Activated naive CD4-positive, alpha-beta T cell treated with anti-CD3 and anti-CD28 coated beads, Interleukin-2, amount 50 U/mL, for 24 hours (primary cell): ENCODE measurements around the gene PTPRO.

Source experiments
- H3K27ac Mint-ChIP-seq: one replicate; pipeline ENCODE4 v1.8.0; 2021; ENCODE audit warnings: mild to moderate bottlenecking, mixed read lengths
- H3K27me3 Mint-ChIP-seq: one replicate; pipeline ENCODE4 v1.8.0; 2021; ENCODE audit warnings: mixed read lengths
- H3K36me3 Mint-ChIP-seq: one replicate; pipeline ENCODE4 v1.8.0; 2021; ENCODE audit warnings: mixed read lengths
- H3K4me1 Mint-ChIP-seq: one replicate; pipeline ENCODE4 v1.8.0; 2021; ENCODE audit warnings: mixed read lengths
- H3K4me3 Mint-ChIP-seq: one replicate; pipeline ENCODE4 v1.8.0; 2021; ENCODE audit warnings: mild to moderate bottlenecking, mixed read lengths
- H3K9me3 Mint-ChIP-seq: one replicate; pipeline ENCODE4 v1.8.0; 2021; ENCODE audit warnings: mixed read lengths

The PTPRO gene

DNA sequence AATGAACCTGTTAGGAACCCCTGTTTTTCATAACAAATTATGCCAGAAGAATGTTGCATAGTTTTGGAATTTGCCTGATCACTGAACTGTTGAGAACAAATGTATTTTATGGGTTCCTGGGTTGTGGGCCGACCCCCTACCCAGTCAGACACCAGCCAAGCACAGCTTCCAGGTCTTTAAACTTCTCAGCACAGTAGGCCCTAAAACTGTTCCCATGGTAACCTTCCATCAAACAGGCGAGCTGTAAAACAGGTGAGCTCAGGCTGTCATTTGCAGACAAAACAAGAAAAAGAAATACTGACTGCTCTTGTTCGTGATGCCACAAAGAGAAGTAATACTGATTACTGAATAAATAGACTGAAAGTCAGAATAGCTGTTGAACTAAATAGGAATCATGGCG lies 147.0 kb downstream of the PTPRO start:
- Mint-ChIP-seq H3K9me3 (no peaks in the 10 kb centered on the region), H3K27ac (no peak overlapping the region), H3K36me3 (no peaks in the 10 kb centered on the region), H3K4me1 (no peaks in the 10 kb centered on the region), H3K4me3 (no peak overlapping the region), H3K27me3 (peaks cover 10% of the 10 kb centered on the region)

DNA sequence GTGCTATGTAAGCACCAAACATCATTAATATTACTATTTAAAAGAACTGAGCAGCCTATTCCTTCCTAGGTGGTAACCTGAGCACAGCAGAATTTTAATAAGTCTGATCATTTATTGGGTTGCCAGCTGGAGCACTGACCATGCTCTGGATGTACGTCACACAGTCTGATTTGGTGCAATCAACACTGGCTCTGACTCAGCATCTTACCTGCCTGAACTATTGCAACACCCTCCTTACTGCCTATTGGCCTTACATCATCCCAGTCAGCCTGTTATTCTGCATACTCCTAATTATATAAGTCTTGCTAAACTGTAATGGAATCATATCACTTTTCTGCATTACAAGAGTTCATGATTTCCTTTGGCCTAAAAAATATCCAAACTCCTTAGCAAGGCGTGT lies 149.7 kb downstream of the PTPRO start:
- H3K27me3 Mint-ChIP-seq, result peaks cover 4% of the 10 kb centered on the region
- no peak overlapping the region for H3K27ac Mint-ChIP-seq
- H3K9me3 Mint-ChIP-seq, result no peaks in the 10 kb centered on the region
- H3K36me3 Mint-ChIP-seq, result no peaks in the 10 kb centered on the region
- no peaks in the 10 kb centered on the region for H3K4me1 Mint-ChIP-seq
- no peak overlapping the region for H3K4me3 Mint-ChIP-seq

DNA sequence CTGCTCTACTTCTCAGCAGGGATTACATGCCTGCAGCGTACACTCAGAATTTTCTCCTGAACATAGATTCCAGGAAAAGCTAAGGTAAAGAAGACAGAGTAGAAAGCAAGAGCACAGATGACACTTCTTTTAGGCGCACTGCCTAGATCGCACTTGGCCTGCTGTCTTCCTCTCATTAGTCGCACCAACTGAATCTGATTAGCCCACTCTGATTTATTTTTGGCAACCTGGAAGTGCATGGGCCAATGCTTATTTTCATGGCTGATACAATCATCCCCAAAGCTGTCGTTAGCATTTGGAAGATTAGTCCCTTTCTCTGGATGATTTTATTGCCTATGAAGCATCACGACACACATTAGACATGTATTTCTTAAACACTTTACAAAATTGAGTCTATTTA lies 152.5 kb downstream of the PTPRO start:
- no peaks in the 10 kb centered on the region for H3K9me3 Mint-ChIP-seq
- H3K27ac Mint-ChIP-seq, result no peak overlapping the region
- no peak overlapping the region for H3K4me3 Mint-ChIP-seq
- H3K4me1 Mint-ChIP-seq, result no peaks in the 10 kb centered on the region
- peaks cover 2% of the 10 kb centered on the region for H3K27me3 Mint-ChIP-seq
- H3K36me3 Mint-ChIP-seq, result no peaks in the 10 kb centered on the region

DNA sequence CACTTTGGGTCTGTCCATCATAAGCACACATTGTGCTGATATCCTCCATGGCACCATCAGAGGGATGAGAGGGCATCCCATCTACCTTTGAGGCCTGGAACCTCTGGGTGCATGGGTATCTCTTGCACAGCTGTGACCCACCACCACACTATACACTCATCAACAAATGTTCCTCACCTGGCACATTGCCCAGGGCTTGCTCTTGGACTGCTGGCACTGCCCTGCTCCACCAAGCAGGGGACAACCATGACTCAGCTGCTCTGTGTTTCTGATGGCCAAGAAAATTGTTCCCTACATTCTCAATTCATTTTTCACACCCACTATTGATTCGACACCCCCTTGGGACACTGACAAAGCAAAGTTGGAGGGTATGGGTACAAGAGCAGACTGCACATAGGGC lies 155.5 kb downstream of the PTPRO start:
- no peaks in the 10 kb centered on the region for H3K36me3 Mint-ChIP-seq
- no peaks in the 10 kb centered on the region for H3K9me3 Mint-ChIP-seq
- H3K4me1 Mint-ChIP-seq, result no peaks in the 10 kb centered on the region
- H3K27ac Mint-ChIP-seq, result no peak overlapping the region
- peaks cover 4% of the 10 kb centered on the region for H3K27me3 Mint-ChIP-seq
- no peak overlapping the region for H3K4me3 Mint-ChIP-seq

DNA sequence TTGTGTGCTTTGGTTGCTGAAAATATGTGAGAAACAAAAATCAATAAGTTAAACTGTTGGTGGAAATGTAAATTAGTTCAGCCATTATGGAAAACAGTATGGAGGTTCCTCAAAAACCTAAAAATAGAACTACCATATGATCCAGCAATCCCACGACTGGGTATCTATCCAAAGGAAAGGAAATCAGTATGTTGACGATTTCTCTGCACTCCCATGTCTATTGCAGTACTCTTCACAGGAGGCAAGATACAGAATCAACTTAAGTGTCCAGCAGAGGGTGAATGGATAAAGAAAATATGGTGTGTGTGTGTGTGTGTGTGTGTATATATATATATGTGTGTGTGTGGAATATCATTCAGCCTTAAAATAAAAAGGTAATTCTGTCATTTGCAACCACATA lies 159.5 kb downstream of the PTPRO start:
- Mint-ChIP-seq H3K27me3 (peaks cover 4% of the 10 kb centered on the region), H3K27ac (no peak overlapping the region), H3K4me3 (no peak overlapping the region), H3K4me1 (no peaks in the 10 kb centered on the region), H3K36me3 (no peaks in the 10 kb centered on the region), H3K9me3 (no peaks in the 10 kb centered on the region)

DNA sequence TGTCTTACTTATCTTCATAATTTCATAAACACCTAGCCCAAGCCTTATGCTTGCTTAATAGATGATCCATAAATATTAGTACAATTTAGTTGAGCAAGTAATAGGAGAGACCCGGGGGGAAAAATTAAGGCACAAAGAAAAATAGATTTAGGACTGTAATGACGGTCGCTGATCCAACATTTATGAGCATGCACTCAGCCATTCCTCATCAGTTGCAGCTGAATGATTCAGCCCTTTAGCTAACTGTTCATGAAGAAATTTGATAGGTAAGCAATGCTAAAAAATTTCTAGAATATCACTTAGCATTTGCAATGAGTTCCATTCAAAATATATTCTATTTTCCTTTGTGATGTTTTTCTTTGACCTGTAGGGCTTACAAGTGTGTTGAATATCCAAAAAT lies 163.2 kb downstream of the PTPRO start:
- Mint-ChIP-seq H3K4me3 (no peak overlapping the region), H3K9me3 (no peaks in the 10 kb centered on the region), H3K27me3 (peaks cover 7% of the 10 kb centered on the region), H3K36me3 (no peaks in the 10 kb centered on the region), H3K27ac (no peak overlapping the region), H3K4me1 (no peaks in the 10 kb centered on the region)

DNA sequence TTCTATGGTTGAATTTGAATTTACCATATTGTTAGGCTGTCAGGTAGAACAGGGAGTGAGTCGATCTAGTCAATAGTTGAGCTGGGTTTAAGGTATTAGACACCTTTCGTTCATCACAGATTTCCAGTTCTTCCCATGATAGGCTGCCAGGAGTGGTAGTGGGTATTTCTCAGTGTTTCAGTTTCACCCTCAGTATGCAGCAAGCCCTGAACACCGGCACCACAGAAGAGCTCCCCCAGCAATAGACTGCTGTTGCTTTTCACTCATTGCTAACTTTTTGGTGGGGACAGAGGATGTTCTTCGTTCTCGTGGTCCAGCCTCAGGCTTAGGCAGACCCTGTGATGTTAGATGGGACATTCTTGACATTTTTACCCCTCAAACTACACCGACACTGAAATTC lies 164.6 kb downstream of the PTPRO start:
- Mint-ChIP-seq H3K27ac (no peak overlapping the region), H3K27me3 (peaks cover 9% of the 10 kb centered on the region), H3K36me3 (no peaks in the 10 kb centered on the region), H3K9me3 (peaks cover 2% of the 10 kb centered on the region), H3K4me3 (no peak overlapping the region), H3K4me1 (no peaks in the 10 kb centered on the region)

DNA sequence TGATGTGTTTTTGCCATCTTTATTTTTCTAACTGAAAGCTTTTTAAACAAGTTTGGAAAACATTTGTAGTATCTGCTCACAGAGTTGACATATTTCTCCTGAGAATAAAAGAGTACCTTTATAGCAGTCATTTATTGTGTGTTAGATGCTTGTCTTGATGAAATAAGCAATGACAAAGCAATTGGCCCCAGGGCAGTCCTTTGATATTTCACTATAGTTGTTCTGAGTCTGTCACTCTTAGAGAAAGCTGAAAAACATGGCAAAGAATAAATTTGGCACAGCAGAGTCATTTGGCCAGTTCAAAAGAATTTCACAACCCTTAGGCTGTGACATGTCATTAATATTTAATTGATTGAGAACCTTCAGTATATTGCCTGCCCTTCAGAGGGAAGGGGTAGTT lies 166.2 kb downstream of the PTPRO start:
- peaks cover 13% of the 10 kb centered on the region for H3K27me3 Mint-ChIP-seq
- no peak overlapping the region for H3K27ac Mint-ChIP-seq
- peaks cover 2% of the 10 kb centered on the region for H3K36me3 Mint-ChIP-seq
- H3K4me3 Mint-ChIP-seq, result no peak overlapping the region
- peaks cover 14% of the 10 kb centered on the region for H3K9me3 Mint-ChIP-seq
- H3K4me1 Mint-ChIP-seq, result no peaks in the 10 kb centered on the region

DNA sequence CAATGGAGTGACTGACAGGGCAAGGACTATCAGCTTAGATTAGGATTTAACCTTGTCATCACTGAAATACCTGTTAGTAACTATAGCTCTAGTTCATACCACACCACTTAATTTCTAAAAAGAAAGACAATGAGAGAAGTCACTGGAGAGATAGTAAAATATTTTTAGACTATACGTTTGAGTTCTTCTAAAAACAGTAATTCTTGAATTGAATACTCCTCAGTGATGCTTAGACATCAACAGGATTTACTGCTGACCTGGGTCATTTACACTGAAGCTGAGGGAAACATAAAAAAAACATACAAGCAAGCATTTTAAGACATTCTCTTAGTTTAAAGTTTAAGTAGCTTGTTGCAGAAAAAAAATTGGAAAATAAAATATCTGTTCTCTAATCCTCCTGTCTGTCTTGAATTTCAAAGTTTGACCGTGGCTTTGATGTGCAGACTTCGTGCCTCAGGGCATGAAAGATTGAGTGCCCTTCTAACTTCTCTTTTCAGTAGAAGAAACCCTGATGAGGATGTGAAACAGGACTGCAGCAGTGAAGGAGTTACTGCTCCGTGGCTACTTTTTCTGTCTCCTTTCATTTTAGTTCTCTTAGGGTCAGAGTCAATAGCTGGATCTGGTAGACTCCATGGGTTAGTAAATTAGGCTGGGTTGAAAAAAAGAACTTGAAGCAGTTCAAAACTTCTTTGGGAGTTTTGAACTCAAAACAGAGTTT lies 172.2 kb downstream of the PTPRO start:
- Mint-ChIP-seq H3K9me3 (peaks cover 15% of the 10 kb centered on the region), H3K27ac (no peak overlapping the region), H3K4me3 (no peak overlapping the region), H3K27me3 (peaks cover 22% of the 10 kb centered on the region), H3K4me1 (peaks cover 4% of the 10 kb centered on the region), H3K36me3 (peaks cover 2% of the 10 kb centered on the region)

DNA sequence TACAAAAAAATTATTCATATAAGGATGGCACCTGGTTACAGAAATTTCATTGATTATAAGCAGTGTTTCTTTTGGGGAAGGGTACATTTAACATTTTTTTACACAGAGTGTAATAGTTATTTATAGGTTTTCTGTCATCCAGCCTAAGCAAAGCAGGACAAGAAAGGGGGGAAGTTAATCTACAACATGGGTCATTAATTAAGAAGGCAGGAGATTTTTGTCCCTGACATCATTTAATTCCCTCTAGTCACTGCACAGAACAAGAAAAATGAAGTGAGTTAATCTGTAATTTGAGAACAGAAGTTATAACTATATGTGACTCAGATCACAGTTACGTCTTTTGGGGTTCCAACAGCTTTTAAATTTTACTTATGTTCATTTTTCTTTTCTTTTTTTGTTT lies 173.4 kb downstream of the PTPRO start:
- Mint-ChIP-seq H3K27ac (no peak overlapping the region), H3K27me3 (peaks cover 22% of the 10 kb centered on the region), H3K36me3 (peaks cover 2% of the 10 kb centered on the region), H3K4me3 (no peak overlapping the region), H3K4me1 (peaks cover 4% of the 10 kb centered on the region), H3K9me3 (peaks cover 15% of the 10 kb centered on the region)

DNA sequence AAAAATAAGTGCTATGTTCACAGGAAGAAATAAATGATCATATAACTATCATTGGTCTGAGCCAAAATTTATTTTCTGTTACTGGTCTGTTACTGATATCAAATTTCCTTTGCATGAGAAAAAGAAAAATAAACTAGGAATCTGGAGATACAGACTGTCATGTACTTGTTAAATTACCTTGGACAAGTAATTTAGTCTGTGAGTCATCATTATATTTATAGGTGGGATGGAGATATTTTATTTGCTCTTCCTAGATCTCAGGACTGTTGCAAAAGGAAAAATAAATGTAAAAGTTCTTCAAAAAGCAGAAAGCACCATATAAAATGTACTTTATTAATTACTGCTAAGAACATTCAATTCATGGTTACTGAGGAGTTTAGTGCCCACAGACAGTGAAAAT lies 174.4 kb downstream of the PTPRO start:
- peaks cover 2% of the 10 kb centered on the region for H3K36me3 Mint-ChIP-seq
- peaks cover 14% of the 10 kb centered on the region for H3K9me3 Mint-ChIP-seq

DNA sequence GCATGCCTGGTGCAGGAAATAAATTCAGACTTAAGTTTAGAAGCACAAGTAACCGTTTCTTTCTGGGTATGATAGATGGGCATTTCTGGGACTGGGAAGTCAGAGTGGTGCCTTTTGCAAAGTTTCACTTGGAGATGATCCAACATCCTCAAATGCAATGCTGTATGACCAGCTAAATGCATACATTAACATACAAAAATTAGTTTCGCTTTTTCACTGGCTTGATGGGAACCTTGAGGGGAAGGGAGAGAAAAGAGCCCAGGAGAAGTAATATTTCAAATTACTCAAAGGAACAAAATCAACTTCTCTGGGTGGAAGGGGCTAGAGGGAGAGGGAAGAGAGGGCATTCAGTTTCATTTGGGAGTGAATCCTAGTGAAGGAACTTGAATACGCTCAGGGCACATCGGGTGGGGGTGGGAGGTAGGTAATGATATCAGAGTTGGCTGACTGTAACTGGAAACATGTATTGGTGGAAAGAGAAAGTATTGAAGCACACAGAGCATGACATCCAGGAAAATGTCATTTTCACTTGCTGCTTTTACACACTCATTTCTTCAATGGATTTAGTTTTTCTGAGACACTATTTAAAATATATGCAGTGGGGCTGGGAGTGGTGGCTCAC lies 175.5 kb downstream of the PTPRO start:
- peaks cover 16% of the 10 kb centered on the region for H3K27me3 Mint-ChIP-seq
- peaks cover 6% of the 10 kb centered on the region for H3K9me3 Mint-ChIP-seq
- peaks cover 2% of the 10 kb centered on the region for H3K36me3 Mint-ChIP-seq
- peaks cover 4% of the 10 kb centered on the region for H3K4me1 Mint-ChIP-seq
- H3K4me3 Mint-ChIP-seq, result no peak overlapping the region
- H3K27ac Mint-ChIP-seq, result no peak overlapping the region

More for the DNA sequence above, 174.4 kb downstream of the PTPRO start:
- Mint-ChIP-seq H3K4me1 (peaks cover 4% of the 10 kb centered on the region), H3K4me3 (no peak overlapping the region), H3K27me3 (peaks cover 21% of the 10 kb centered on the region), H3K27ac (no peak overlapping the region)

DNA sequence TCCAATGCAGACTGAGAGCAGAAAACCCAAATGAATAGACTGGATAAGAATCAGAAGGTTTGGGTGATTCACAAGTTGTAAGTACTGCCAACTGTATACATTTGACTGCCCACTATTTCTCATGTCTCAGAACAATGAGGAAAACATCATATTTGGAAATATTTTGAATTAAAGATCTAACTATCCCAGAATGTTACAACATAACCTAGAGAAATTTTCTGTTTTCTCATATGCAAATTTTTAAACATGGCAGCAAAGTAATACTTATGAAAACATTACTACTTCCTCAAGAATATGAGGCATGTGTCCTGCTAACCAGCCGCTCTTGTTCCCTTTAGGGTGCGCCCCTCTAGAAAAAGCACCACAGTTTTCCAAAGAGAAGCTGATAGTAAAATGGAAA lies 179.9 kb downstream of the PTPRO start:
- no peak overlapping the region for H3K4me3 Mint-ChIP-seq
- H3K27me3 Mint-ChIP-seq, result peaks cover 10% of the 10 kb centered on the region
- no peak overlapping the region for H3K27ac Mint-ChIP-seq
- peaks cover 4% of the 10 kb centered on the region for H3K4me1 Mint-ChIP-seq
- no peaks in the 10 kb centered on the region for H3K36me3 Mint-ChIP-seq
- H3K9me3 Mint-ChIP-seq, result no peaks in the 10 kb centered on the region

DNA sequence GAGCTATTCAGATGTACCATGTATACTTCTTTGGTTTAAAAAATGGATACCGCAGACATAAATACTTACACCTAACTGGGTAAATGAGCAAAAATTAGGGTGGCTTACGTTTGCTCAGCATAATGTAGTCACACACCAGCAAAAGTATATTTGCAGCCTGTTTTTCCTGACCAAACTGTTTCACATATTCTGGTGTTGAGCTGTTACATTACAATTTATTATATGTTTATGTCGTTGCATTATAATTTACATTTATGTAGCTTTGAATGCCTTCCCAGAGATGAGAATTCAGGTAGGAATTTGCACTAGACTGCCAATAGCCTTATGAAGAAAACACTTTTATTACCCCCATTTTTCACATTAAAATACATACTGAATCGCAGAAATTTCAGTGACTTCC lies 183.3 kb downstream of the PTPRO start:
- Mint-ChIP-seq H3K27me3 (peaks cover 11% of the 10 kb centered on the region), H3K27ac (no peak overlapping the region), H3K36me3 (no peaks in the 10 kb centered on the region), H3K4me1 (no peaks in the 10 kb centered on the region), H3K9me3 (no peaks in the 10 kb centered on the region), H3K4me3 (no peak overlapping the region)

DNA sequence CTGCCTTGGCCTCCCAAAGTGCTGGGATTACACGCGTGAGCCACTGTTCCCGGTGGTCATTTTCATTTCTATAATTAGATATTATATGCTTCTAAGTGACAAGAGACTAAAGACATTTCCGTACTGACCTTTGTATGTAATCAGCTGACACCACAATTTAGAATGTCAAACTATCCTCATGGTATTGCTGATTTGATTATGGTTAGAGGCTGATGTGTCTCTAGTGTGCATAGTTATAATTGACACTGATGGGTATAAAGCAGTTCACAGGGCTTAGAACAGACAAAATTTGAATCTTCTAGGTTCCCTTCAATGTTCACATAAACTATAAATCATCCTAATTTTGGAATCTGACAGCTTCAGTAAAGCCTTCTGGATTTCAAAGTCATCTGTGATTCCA lies 192.7 kb downstream of the PTPRO start:
- Mint-ChIP-seq H3K36me3 (no peaks in the 10 kb centered on the region), H3K4me3 (no peak overlapping the region), H3K4me1 (peaks cover under 1% of the 10 kb centered on the region), H3K27me3 (peaks cover 10% of the 10 kb centered on the region), H3K27ac (no peak overlapping the region), H3K9me3 (no peaks in the 10 kb centered on the region)

DNA sequence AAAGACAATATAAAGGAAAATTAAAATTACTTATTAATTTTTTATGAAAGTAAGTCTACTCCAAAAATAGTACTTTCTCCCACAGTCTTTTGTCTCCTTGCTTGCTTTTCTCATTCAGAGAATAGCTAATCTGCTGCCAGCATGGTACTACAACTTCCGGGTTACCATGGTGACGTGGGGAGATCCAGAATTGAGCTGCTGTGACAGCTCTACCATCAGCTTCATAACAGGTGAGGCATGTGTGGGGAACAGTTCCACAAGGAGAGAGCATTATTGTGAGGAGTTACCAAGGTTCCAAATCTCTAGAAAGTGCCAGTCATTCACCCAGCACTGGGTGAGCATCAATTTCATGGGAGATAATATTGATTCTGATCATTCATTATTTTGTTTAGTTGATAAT lies 197.8 kb downstream of the PTPRO start:
- peaks cover 14% of the 10 kb centered on the region for H3K4me1 Mint-ChIP-seq
- H3K36me3 Mint-ChIP-seq, result no peaks in the 10 kb centered on the region
- H3K9me3 Mint-ChIP-seq, result no peaks in the 10 kb centered on the region
- no peak overlapping the region for H3K27ac Mint-ChIP-seq
- peaks cover 14% of the 10 kb centered on the region for H3K27me3 Mint-ChIP-seq
- H3K4me3 Mint-ChIP-seq, result no peak overlapping the region

DNA sequence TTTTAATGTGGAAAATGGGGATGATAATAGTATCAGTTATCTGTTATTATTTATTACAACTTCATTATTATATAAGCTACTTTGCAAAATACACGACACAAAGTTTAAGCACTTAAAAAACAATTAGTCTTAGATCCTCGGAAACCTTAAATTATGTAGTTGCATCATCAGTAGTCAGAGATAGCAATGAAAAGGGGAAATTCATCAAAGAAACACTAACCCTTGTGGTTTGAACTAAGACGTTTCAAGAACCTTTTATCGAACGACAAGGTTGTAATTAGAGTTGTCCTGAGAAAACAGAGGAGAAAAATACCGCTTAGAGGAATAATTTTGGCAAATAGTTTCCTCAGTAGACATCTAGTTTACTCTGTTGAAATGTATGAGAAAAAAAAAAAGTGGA lies 198.5 kb downstream of the PTPRO start:
- Mint-ChIP-seq H3K9me3 (no peaks in the 10 kb centered on the region), H3K36me3 (no peaks in the 10 kb centered on the region), H3K27me3 (peaks cover 14% of the 10 kb centered on the region)

More for the DNA sequence above, 198.5 kb downstream of the PTPRO start:
- peaks cover 14% of the 10 kb centered on the region for H3K4me1 Mint-ChIP-seq
- no peak overlapping the region for H3K27ac Mint-ChIP-seq
- no peak overlapping the region for H3K4me3 Mint-ChIP-seq
